Inflammatory macrophage treated with lipopolysaccharide for 1 hour (primary cell): Measurements from ENCODE around the gene FHIT.

ENCODE experiments used
- DNase-seq, 2 donors: peaks; one replicate each; pipeline ENCODE4 v3.0.0-alpha.2; 2020 to 2022

Gene FHIT

DNA sequence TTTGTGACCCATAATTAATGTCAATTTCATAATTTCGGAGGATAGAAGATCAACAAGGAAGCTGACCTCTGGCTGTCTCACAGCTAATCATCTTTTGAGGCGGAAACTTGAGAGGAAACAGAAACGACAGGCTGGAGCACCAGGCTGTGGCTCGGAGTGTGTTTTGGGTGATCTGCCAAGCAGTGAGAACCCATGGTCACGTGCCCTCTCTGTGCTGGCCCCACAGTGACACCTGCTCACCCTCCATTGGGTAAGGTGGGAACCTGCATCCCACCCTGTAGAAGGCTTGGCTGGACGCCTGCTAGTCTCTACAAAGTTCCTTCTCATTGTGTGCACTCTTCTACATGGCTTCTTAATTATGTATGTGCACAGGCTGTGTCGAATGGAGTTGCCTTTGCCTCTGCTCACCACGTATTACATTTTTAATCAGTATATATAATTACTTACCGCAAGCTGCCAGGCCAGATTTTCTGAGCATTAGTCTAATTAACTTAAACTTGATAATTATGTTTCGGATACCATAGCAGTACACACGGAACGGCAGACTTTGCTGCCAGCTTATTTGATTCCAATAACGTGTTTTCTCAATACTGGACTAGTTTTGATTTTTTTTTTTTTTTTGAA, 1482.0 kb downstream of the FHIT start:
- DNase-seq = no peak

DNA sequence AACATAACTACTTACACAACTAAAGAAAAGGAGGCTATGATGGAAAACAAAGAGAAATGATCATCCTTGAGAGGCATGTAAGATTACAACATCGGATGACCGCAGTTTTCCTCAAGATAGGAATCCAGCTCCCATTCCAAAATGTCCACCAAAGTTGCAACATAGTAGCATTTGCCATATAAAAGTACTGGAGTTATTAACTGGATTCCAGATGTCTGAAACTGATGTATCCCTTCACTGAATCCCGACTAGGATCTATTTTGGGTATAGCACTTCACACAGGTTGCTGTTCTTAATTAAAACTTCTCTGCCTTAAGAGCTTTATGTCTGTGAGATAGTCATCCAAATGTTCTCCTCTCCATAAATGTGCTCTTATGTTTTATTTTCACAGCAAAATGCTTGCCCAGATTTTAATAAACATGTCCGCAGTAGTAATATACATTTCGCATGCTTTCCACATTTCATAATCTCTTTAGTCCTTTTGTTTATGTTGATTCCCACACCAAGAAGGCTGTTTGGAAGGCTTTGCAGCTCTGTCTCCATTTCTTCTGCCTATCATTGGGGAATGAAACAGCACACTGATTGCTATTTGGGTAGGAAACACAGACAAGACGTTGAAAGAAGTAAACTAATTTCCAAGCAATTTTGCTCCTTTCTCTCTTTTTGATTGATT, 1484.9 kb downstream of the FHIT start:
- DNase-seq = no peak

- DNase-seq = no peak
Observed at GRCh38 chr3:59764171-59764570, 1487.1 kb downstream of the FHIT start.

GRCh38 chr3:59762941-59763340, 1488.3 kb downstream of the FHIT start:
- no peak for DNase-seq

GRCh38 chr3:59759298-59760031, 1491.8 kb downstream of the FHIT start:
- DNase-seq = no peak

DNA sequence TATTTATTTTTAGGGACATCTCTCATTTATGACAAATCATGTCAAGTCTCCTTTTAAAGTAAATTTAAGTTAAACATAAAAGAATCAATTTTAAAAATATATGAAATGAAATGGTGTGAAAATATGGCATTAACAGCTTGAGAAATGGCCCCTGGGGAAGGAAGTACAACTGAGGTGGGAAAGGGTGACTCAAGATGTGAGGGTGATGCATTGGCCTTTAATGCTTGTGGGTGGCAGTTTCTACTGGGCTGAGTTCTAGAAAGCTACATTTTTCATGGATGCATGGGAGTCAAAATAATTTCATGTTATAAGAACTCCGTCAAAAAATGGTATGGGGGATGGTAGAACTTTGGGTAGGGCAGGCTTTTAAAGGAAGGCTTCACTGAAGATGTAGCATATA, 1492.6 kb downstream of the FHIT start:
- DNase-seq = no peak

GRCh38 chr3:59756934-59757333, 1494.3 kb downstream of the FHIT start:
- DNase-seq = no peak

DNA sequence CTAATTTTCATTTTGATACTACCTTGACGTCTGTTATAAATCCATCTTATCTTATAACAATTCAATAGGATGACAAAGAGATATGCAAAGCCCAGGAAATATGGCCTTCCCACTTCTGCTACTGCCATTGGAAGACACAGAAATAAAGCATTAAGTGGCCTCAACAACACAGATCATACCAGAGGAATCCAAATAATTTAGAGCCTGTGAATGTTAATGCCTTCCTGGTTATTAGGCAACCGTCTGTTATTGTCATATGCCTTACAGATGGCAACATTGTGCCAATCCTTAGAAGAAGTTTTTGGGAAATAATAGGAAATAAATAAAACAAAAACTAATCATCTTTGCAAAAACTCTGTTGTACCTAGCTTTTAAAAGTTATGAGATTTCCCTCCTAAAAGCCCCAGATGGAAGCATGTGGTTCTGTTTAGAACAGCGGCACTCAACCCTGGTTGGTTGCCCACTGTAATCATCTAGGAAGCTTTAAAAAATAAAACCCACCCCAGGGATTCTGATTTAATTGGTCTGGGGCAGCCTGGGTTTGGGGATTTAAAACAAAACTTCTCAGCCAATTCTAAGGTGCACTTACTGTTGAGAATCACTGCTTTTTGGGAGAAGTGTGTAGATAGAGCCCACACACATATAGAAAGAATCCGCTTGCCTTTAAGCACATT, 1496.7 kb downstream of the FHIT start:
- no peak for DNase-seq

GRCh38 chr3:59753808-59754450, 1497.3 kb downstream of the FHIT start:
- no peak for DNase-seq

DNA sequence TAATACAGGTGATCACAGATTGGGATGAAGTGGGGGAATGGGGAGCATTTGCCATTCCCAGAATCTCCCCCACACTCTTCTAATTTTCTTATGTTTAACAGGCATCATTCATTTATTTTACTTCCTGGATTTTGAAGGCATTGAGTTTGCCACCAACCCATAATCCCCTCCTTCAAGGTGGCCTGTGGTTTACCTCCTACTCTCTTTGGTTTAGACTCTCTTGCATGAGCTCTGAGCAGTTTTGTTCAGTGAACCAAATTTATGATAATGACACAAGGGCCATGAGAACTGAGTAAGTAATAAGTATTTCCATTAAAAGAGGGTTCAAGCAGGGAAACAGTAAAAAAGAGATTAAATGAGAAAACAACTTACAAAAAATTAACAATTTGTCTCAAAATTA, 1498.3 kb downstream of the FHIT start:
- no peak for DNase-seq

DNA sequence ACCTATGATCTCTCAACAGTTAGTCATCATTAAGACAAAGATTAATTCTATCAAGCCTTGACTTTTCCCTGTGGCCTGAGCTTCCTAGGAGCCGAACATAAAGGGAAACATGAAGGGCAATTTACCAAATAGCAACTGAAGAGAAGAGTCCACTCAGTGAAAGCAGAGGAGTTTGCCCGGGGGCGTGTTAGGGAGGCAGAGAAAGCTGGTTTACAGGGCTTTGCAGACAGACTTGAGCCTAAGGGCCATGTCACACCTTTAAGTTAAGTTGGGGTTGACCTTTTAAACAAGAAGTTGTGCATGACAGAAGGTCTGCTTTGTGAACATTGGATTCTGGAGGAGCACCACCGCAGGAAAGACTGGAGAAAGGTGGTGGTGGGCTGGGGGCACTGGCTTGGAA, 1499.6 kb downstream of the FHIT start:
- DNase-seq = no peak

DNA sequence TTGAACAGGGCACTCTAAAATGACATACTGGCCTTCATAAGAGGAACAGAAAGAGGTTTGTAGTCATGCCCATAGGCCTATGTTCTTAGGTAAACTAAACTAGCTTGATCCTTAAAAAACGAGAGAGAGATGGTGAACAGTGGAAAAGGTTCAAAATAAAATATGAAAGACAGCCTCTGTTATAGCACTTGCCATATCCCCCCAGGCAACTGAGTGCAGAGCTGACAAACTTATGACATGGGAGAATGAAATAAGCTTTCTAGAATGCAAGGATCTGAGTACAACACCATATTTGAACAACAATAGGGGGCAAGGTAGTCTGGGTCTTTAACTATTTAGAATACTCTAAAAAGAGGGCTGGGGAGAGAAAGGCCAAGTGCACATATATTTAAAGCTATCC, 1500.9 kb downstream of the FHIT start:
- DNase-seq = no peak

DNA sequence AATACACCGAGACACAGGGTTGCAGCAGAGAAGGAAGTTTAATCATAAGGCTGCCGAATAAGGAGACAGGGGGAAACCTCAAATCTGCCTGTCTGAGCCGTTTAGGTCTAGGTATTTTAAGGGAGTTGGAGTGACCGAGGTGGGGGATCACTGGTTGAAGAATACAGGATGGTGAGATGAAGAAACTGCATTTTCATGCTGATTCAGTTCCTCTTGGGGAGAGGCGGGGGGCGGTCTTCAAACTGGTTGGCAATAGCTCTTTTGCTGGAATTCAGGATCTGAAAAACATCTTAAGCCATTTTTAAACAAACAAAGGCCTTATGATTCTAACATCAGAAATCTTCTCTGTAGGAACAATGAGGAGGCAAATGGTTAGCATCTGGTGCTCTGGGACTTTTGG, 1502.0 kb downstream of the FHIT start:
- DNase-seq = peak in 1 of 2 donors; percentile 3

- no peak for DNase-seq
Observed at GRCh38 chr3:59746585-59746984, 1504.7 kb downstream of the FHIT start.

GRCh38 chr3:59737241-59737640, 1514.0 kb downstream of the FHIT start:
- no peak for DNase-seq

GRCh38 chr3:59734061-59734460, 1517.2 kb downstream of the FHIT start:
- DNase-seq = no peak

DNA sequence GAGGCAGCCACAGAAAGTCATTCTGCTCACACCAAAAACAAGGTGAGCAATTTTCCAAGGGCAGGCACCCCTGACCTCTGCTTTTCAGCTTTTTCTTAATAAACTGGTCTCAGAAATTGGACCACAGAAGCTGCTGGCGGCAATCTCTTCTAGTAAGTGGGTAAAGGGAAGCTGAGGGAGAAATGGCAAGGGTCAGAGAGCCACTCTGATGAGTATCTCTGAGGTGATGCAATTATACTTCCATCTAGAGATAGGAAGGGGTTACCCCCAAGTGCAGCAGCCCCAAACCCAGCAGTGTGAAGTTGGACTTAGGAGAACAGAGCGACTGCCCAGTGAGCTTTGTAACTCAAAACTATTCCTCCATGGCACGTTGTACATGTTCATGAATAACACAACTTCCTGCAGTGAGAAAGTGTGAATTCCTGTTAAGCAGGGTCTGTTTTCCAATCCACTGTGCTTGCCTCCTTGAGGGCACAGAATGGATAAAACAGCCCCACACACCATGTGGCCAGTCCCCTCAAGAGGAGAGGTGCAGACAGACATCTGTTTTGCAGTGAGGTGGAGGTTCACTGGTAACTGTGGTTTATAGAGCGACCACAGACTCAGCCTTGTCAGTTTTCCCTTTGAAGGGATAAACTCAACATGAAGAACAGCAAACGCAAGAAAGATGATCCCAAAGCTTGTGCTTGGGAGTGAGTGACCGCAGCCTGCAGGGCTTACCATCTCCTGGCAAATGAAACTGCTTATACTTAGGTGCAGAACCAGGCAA, 1518.0 kb downstream of the FHIT start:
- no peak for DNase-seq

DNA sequence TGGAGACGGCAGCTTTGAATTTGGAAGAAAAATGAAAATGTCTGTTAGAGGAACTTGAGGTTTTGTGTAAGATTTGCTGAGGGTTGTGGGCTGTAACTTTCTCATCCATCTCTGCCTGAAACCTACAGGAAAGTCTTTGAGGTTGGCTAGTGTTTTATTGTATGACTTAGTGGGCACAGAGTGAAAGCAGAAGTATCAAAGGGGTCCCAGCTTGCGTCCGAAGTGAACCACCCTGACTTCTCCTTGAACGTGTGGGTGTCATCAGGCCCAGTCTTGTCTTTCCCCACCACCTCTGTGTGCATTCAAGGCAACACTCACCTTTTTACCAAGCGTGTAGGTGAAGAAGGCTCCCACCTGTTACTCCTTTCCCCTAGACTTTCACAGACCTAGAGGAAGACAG, 1519.3 kb downstream of the FHIT start:
- DNase-seq = no peak

GRCh38 chr3:59730591-59730990, 1520.7 kb downstream of the FHIT start:
- no peak for DNase-seq

- DNase-seq = no peak
Observed at GRCh38 chr3:59728587-59728908, 1522.7 kb downstream of the FHIT start.

- DNase-seq = no peak
Observed at GRCh38 chr3:59727902-59728586, 1523.2 kb downstream of the FHIT start.

- DNase-seq = no peak
Observed at GRCh38 chr3:59726279-59726678, 1525.0 kb downstream of the FHIT start.
